GF-D8 (cell line): ENCODE data around the gene CRELD2.
"Not testable (repeated sequence)": the region's sequence is repeated elsewhere in the genome, so short reads cannot be mapped to it uniquely, and the experiment has no call there.

Experiments
- DNase-seq: peaks from one replicate; lab custom pipeline; 2025; lab: John Stamatoyannopoulos, UW

CRELD2 gene

GRCh38 chr22:49945042-49945794 is 26.8 kb downstream of the CRELD2 start:
- DNase-seq: not testable (repeated sequence)

DNA sequence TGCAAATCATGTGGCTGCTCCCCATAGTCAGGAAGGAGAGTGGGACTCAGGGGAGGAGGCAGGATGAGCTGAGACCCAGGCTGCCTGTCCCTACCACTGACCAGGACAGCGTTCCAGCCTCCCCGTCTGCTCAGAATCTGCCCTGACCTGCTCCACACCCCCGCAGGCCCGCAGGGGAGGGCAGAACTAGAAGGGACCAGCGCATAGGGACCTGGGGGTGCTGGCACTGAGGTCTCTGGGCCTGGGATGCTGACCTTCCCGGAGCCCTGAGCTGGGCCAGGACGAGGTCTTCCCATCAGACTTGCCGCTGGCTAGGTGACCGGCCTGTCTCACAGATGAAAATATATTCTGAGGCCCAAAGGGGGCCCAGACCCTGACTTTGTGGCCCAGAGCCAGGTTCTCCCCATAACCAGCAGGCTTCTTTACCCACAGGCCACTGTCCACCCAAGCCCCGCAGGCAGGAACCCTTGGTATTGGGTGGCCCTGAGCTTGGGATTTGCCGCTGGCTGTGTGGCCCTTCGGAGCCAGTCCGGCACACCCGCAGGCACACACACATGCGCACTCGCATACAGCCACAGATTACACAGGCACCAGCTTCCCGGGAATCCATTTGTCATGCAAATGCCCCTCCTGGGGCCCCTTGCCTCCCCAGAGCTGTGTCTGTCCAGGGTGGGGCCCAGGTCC is 28.3 kb downstream of the CRELD2 start:
- no peak for DNase-seq

DNA sequence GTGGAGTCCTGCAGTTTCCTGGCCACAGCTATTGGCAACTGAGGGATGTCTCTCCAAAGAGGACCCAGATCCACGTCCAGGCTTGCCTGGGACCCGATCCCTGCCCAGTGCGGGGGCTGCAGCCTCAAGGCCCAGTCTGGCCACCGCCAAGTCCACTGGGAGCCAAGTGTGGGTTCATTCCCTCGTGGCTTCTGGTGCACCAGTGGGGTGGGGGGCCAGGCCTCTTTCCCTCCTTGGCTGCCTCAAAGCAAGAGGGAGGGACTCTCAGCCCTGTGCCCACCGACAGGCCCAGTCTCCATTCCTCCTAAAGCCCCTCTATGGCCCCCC is 28.8 kb downstream of the CRELD2 start:
- DNase-seq: no peak

DNA sequence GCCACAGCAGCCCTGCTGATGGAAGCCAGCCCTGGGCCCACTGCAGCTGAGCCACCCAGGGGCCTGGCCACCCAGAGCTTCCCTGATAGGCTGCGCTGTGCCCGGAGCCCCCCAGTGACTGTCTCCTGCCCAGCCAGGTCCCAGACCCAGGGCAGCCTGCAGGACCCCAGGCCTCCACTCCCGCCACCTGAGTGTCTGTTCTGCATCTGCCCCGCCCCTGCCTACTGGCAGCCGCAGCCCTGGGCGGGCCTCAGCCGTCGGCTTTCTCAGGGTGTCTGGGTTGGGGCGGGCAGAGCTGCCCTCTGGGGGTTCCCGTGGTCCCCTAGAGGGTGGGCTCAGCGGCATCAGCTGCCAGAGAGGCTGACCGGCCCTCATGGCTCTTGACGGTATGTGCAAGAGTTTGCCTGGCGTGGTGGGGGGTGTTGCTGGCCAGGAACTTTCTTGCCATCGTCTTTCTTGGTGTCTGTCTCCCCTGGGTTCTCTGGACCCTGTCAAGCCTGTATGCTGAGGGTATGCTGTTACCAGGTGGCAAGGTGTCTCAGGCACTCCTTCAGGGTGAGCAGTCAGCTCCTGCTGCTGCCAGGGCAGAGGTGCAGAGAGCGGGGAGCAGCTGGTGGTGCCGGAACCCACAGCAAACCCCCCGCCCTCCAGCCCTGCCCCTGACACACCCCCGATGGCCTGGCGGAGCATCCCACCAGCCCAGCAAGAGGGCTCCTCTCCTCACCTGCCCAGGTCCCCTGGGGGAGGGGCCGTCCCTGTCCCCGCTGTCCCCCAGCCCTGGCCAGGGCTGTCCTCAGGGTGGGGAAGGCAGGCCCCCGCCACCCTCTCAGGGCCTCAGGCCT is 29.9 kb downstream of the CRELD2 start:
- no peak for DNase-seq

GRCh38 chr22:49948958-49949913 is 30.8 kb downstream of the CRELD2 start:
- no peak for DNase-seq

DNA sequence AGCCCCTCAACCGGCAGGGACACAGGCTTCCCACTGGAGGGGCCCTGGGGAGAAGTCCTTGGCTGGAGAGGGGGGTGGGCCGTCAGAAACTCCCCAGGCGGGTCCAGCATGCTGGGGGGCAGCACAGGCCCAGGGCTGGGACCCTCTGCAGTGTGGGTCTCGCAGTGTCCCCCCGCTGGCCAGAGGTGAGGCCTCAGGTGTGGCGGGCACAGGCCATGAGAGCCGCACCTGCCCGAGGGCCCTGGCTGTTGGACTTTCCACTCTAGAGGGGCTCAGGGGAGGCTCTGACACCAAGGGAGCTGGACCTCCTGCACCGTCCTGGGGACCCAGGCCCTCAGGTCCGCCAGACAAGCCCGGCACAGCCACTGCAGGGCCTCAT is 31.5 kb downstream of the CRELD2 start:
- no peak for DNase-seq

DNA sequence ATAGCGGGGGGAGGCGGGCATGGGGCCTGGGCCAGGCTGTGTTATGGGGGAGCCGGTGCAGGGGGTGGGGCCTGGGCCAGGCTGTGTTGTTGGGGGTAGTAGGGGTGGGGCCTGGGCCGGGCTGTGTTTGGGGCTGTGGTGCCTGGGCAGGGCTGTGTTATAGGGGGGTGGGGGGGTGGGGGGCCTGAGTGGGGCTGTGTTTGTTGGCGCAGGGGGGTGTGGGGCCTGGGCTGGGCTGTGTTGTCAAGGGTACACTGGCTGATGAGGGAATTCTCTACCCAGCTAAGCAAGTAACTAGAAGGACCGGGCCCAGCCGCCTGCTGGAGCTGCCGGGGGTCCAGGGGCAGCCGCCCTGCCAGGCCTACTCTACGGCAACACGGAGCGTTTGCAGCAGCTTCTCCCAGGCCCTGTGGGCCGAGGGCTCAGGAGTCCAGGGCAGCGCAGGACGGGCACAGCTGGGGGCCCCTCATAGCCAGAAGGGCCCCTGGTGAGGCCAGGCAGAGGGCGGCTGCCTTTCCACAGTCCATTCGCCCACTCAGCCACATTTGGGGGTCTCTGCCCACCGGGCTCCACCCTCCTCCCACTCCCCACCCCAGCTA is 32.1 kb downstream of the CRELD2 start:
- no peak for DNase-seq

DNA sequence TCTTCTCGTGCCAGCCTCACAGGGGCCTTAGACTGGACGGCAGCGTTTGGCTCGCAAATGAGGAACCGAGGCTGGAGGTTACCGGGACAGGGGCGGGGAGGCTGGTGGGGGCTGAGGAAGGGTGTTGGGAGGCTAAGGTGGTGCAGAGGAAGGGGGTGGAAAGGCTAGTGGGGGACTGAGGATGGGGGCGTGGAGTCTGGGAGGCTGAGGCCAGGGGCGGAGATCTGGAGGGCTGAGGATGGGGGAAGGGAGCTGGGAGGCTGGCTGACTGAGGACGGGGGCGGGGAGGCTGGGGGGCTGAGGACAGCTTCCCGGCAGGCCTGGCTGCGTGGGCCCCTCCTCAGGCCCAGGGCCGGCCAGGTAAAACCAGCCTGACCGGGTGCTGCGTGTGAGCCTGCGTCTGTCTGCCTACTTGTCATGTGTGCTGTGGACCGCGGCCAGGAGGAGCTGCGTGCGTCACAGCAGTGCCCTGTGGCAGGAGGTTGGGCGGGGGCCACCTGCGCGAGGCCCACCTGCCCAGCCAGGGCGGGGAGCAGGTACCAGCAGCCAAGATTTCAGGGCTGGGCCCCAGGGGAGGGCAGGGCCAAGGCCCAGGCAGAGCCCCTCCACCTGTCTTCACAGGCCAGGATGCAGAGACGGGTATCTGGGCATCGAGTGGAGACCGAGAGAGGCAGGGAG is 32.7 kb downstream of the CRELD2 start:
- DNase-seq: no peak

DNA sequence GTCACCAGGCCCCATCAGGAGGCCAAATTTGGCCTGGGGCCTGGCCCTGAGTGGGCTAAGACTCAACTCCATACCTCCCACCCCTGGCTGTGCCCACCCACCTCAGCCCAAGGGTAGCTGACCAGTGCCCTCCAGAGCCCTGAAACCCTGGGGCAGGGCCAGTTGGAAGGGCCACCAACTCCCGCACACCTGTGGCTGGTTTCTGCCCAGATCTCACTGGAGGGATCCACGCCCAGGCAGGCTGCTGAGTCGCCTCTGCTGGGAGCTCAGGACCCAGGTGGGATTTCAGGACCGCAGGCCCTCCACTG is 33.2 kb downstream of the CRELD2 start:
- no peak for DNase-seq

DNA sequence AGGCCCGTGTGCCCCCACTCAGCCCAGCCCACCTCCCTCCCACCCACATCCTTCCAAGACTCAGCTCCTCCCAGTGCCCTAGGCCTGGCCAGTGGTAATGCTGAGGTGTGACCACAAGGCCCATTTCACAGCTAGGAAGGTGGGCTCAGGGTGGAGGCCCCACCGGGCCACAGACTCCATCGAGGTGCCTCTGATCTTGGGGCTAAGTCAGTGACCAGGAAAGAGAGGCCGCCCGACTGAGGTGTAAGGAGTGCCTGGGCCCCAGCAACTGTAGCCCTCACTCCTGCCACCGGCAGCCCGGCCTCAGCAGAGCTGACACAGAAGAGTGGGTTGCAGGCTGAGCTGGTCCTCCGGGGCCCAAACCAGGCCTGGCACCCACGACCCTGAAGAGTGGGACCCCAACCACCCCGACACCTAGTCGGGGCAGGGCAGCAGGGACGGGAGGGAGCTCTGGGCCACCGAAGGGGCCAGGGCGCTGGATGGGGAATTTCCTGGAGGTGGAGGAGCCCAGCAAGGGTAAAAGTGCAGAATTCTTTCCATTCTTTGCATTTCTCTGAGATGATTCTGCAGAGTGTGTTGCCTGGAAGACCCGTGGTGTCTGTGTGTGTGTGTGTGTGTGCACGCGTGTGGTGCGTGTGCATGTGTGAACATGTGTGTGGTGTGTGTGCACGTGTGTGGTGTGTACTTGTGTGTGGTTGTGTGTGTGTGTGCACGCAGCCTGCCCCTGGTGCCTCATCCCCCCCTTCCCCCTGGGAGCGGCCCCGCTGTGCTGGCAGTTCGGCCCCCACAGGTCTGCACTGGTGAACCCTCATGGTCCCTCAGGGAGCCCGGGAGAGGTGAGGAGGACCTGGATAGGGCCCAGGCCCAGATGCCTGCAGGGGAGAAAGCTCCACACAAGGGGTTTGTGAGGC is 33.8 kb downstream of the CRELD2 start:
- DNase-seq: no peak

- DNase-seq: no peak
Measured at GRCh38 chr22:49953027-49953679, 34.7 kb downstream of the CRELD2 start.

- DNase-seq: no peak
Measured at GRCh38 chr22:49953680-49954344, 35.4 kb downstream of the CRELD2 start.

DNA sequence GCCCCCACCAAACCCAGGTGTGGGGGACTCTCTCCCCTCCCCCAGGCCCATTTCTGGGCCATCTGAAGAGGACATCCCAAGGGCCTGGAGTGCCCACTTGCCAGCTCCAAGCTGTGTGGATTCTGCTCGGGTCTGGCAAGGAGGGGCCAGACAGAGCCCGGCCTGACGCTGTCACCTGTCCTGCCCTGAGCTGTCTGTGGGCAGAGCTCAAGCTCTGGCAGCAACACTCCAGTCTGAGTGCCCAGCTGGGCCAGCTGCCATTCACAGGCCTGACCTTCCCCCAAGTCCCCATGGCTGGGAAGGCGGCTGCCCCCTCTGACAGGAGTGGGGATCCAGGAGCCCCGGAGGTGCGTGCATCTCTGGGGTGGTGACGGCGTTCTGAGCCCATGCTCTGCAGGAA is 35.9 kb downstream of the CRELD2 start:
- DNase-seq: no peak

- no peak for DNase-seq
Measured at GRCh38 chr22:49954991-49955580, 36.7 kb downstream of the CRELD2 start.

GRCh38 chr22:49955581-49956417 is 37.4 kb downstream of the CRELD2 start:
- DNase-seq: no peak

DNA sequence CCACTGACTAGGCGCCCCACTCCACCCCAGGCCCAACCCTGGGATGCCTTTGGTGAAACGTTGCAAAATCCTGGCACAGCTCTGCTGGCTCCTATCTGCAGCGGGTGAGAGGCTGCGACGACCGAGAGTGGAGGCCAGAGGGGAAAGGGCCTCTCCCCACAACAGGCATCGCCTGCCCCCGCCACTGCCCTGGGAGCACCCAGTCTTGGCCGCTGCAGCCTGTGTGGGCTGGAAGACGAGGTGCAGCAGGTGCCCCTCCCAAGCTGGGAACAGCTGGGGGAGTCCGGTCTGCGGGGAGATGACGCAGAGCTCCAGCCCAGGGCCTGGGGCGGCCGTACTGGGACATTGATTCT is 38.0 kb downstream of the CRELD2 start:
- no peak for DNase-seq
